CD4-positive, alpha-beta T cell treated with Interleukin-12 subunit alpha and Interleukin-12 subunit beta, for 1 hour (primary cell): ENCODE data around the gene RPUSD3.

Source experiments
- DNase-seq: peaks from one replicate; pipeline ENCODE4 v3.0.0-alpha.2; 2020

RPUSD3 gene

GRCh38 chr3:9797196-9797945 is 46.4 kb downstream of the RPUSD3 start:
- DNase-seq = no peak

- no peak for DNase-seq
These were observed 48.6 kb downstream of the RPUSD3 start for GRCh38 chr3:9795207-9795606.

DNA sequence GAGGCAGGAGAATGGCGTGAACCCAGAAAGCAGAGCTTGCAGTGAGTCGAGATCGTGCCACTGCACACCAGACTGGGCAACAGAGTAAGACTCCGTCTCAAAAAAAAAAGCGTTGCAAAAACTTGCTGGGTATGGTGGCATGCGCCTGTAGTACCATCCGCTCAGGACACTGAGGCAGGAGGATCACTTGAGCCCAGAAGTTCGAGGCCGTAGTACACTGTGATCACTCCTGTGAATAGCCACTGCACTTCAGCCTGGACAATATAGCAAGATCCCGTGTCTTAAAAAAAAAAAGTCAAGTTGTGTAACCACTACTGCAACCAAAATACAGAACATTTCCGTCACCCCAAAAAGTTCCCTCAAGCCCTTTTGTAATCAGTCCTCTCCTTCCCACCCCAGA is 49.4 kb downstream of the RPUSD3 start:
- DNase-seq = no peak

- peak; percentile 37 for DNase-seq
These were observed 50.5 kb downstream of the RPUSD3 start for GRCh38 chr3:9793161-9793781.

DNA sequence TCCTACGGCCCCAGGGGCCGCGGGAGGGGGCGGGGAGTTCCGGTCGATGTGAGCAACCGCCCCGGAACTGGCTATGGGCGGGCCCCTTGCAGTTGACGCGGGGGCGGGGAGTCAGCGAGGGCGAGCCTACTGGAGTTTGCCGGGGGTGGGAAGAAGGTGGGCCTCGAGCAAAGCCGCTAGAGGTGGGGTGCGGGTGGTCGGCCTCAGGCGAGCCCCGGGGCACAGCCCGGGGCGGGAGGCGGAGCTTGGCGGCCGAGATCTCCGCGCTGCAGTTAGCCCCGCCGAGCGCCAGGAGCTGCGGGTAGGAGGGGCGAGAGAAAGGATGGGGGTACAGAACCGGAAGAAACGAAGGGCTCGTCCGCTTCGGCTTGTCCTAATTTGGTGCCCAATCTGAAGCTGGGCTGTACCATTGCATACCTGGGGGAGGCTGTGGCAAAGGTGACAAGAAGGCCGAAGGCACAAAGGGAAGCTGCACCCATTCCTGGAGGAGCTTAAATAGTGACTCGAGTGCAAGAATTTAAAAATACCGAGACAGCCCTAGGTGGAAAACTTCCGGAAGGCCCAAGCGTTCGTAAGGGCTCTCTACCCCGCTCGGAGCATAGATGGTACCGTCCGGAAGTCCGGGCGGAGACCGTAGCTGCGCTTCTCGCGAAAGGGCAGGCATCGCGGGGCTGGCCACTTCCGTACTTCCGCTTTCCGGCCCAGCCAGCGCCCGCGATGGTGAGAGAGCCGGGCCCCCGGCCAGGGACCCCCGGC is 51.2 kb downstream of the RPUSD3 start, which contains the start of the genes ARPC4 and TADA3:
Gene ARPC4, plus strand, starts transcription at position 678 of the 756 bp plus-strand sequence. Its CDS starts 40 bp downstream, at position 718.
Gene TADA3, minus strand, starts transcription at position 69 of the 756 bp plus-strand sequence. CDS start 1,007 bp downstream, outside the sequence.
- DNase-seq = peak; percentile 92

DNA sequence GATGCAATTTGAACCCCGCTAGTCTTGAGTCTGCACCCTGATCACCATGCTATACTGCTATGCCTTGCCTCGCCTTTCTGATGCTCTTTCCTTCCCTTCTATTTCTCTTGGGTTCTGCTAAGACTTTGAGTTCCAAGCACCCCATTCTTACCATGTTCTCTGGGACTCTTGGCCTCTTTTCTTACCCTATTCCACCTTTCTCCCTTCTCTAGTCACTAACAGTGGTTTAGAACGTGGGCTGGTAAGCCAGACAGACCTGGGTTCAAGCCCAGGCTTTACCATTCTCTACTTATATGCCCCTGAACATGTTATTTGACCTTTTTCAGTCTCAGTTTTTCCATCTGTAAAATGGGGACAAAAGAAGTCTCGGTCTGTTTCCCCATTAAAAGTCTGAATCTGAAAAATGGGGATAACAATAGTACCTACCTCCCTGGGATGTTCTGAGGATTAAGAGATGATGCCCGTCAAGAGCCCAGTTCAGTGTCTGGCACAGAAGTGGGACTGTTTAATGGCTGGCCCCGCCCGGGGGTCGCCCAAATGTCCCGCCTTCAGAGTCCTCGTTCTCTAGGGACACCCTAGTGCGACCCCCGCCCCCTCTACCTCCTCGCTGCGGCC is 51.9 kb downstream of the RPUSD3 start:
- no peak for DNase-seq

GRCh38 chr3:9791127-9791526 is 52.7 kb downstream of the RPUSD3 start:
- DNase-seq = no peak
